Mesothelial cell of epicardium (in vitro differentiated cells): ENCODE data around the gene CNTNAP5. TPM values are rescaled to one million over a fixed set of nuclear protein-coding genes. Genes with fewer than 3 reads are reported as not detected.

Experiments used
- DNase-seq, 2 experiments: peaks; one replicate each; pipeline ENCODE4 v3.0.0; 2021; ENCODE audit warnings: low spot score in 2 of 2; ENCODE audit not compliant: unreplicated experiment in 2 of 2
- H3K27ac Mint-ChIP-seq: 2 replicates; pipeline ENCODE4 v1.8.0; 2021; ENCODE audit warnings: mixed read lengths
- H3K27me3 Mint-ChIP-seq: 2 replicates; pipeline ENCODE4 v1.8.0; 2021; ENCODE audit warnings: low read depth, mixed read lengths
- H3K36me3 Mint-ChIP-seq: 2 replicates; pipeline ENCODE4 v1.8.0; 2021; ENCODE audit warnings: mixed read lengths
- H3K4me1 Mint-ChIP-seq: 2 replicates; pipeline ENCODE4 v1.8.0; 2021; ENCODE audit warnings: mixed read lengths
- H3K4me3 Mint-ChIP-seq: 2 replicates; pipeline ENCODE4 v1.8.0; 2021; ENCODE audit warnings: mild to moderate bottlenecking, moderate library complexity, mixed read lengths
- H3K9me3 Mint-ChIP-seq: 2 replicates; pipeline ENCODE4 v1.8.0; 2021; ENCODE audit warnings: mixed read lengths
- total RNA-seq: library from RNA; stranded (reverse); gene quantifications from 3 replicates; pipeline ENCODE4 v1.2.1, GENCODE V29; 2021
- TF ChIP-seq, protein P1 (sequence below): fragments of 200-600 bp; sonication (generic); IDR thresholded peaks from one replicate; pipeline ENCODE4 v1.5.0; 2021; ENCODE audit warnings: antibody characterized with exemption; ENCODE audit not compliant: unreplicated experiment

CNTNAP5 gene
- total RNA-seq, 1 donor from 2014 or later, result 0.22 TPM

DNA sequence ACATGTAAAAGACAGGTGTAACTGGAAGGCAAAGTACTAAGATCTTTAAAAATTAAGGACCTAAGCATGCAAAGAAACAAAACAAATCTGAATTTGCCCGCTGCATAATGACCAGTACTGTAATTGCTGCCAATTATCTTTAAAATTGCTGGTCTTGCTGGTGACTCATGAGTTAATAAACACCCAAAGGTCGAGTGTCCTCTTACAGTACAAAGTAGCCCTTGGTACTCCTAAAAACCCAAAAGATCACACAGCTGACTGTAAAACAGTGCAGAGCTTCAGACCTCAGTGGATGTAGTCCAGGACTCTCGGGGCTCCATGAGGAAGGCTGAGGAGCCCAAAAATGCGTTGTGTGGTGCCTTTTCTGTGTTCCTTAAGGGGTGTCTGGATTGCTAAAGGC is 308.7 kb downstream of the CNTNAP5 start:
- no peak overlapping the region for H3K27ac Mint-ChIP-seq
- DNase-seq, result no peak
- H3K4me1 Mint-ChIP-seq, result no peaks in the 10 kb centered on the region
- H3K4me3 Mint-ChIP-seq, result no peak overlapping the region
- TF ChIP-seq, protein P1, sequence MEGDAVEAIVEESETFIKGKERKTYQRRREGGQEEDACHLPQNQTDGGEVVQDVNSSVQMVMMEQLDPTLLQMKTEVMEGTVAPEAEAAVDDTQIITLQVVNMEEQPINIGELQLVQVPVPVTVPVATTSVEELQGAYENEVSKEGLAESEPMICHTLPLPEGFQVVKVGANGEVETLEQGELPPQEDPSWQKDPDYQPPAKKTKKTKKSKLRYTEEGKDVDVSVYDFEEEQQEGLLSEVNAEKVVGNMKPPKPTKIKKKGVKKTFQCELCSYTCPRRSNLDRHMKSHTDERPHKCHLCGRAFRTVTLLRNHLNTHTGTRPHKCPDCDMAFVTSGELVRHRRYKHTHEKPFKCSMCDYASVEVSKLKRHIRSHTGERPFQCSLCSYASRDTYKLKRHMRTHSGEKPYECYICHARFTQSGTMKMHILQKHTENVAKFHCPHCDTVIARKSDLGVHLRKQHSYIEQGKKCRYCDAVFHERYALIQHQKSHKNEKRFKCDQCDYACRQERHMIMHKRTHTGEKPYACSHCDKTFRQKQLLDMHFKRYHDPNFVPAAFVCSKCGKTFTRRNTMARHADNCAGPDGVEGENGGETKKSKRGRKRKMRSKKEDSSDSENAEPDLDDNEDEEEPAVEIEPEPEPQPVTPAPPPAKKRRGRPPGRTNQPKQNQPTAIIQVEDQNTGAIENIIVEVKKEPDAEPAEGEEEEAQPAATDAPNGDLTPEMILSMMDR, result no peak
- no peaks in the 10 kb centered on the region for H3K36me3 Mint-ChIP-seq
- H3K27me3 Mint-ChIP-seq, result peaks cover 4% of the 10 kb centered on the region
- no peaks in the 10 kb centered on the region for H3K9me3 Mint-ChIP-seq

DNA sequence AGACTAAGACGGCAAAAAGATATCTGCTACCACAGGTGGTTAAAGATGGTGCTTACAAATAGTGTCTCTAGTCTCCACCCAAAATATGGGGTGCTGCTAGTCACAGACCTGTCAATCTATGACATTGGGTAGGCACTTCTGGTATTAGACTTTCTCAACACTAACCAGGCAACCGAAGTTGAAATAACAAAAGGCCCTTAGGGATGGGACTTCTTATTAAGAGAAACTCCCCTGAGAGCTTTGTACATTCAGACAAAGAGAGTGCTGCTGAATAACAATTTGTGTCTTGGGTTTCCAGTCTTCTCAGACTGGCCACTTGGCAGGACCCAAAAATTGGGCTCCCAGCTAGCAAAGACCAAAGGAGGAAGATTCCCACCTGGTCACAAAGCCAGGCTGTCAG is 310.0 kb downstream of the CNTNAP5 start:
- Mint-ChIP-seq H3K9me3 (peaks cover 8% of the 10 kb centered on the region), H3K4me3 (no peak overlapping the region), H3K36me3 (no peaks in the 10 kb centered on the region), H3K4me1 (no peaks in the 10 kb centered on the region), H3K27me3 (no peaks in the 10 kb centered on the region), H3K27ac (no peak overlapping the region)
- DNase-seq, result no peak
- TF ChIP-seq, protein P1, result no peak

DNA sequence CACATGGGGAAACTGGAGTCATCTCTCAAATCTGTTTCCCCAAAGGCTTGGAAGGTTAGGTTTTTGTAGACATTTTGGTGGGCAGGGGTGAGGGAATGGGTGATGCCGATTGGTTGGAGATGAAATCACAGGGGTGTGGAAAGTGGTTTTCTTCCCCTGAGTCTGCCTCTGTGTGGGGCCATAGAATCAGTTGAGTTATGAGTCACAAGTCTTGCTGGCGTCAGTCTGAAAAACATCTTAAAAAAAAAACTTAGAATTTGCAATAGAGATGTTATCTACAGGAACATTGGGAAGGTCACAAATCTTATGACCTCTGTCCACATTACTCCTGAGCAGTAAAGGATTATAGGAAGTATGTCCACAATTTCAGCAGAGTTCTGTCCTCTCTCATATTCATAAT is 314.6 kb downstream of the CNTNAP5 start:
- Mint-ChIP-seq H3K36me3 (no peaks in the 10 kb centered on the region), H3K4me3 (no peak overlapping the region), H3K27me3 (no peaks in the 10 kb centered on the region), H3K4me1 (no peaks in the 10 kb centered on the region), H3K27ac (no peak overlapping the region), H3K9me3 (peaks cover 8% of the 10 kb centered on the region)
- TF ChIP-seq, protein P1, result no peak
- no peak for DNase-seq

DNA sequence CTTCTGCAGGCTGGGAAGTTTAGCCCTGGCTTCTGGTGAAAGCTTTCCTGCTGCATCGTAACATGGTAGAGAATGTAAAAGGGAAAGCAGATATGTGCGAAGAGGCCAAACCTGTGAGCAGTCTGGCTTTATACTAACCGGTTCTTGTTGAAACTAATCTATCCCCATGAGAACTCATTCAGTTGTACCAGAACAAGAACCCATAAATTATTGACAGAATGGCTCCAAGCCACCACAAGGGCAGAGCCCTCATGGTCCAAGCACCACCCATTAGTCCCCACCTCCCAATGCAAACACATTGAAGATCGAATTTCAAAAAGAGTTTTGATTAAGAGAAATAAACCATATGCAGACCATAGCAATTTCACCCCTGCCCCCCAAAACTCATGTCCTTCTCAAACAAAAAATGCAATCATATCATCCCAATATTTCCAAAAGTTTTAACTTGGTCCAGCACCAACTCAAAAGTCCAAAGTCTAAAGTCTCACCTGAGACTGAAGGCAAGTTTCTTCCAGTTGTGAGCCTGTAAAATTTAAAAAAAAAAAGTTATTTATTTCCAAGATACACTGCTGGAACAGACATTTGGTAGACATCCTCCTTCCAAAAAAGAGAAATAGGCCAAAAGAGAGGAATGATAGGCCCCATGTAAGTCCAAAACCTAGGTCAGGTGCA is 318.9 kb downstream of the CNTNAP5 start:
- no peak overlapping the region for H3K4me3 Mint-ChIP-seq
- DNase-seq, result no peak
- H3K27me3 Mint-ChIP-seq, result no peaks in the 10 kb centered on the region
- H3K27ac Mint-ChIP-seq, result no peak overlapping the region
- H3K36me3 Mint-ChIP-seq, result no peaks in the 10 kb centered on the region
- TF ChIP-seq, protein P1, result no peak
- H3K4me1 Mint-ChIP-seq, result no peaks in the 10 kb centered on the region
- peaks cover 8% of the 10 kb centered on the region for H3K9me3 Mint-ChIP-seq

DNA sequence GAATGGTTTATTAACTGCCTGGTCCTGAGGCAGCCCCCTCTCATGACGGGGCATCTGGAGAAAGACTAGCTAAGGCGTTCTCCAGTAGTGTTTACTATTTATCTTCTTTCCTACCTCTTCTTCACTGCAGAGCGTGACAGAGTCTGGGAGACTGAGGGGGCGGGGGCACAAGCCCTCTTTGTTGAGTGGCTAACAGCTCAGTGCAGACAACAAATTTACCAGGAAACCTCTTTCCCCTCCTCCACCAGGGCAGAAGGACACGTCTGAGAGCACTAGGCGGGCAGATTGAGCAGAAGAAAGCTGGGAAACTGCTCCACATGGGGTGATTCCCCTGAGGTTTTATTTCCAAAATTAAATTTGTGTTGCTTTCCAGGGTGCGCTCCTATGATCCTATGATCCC is 322.1 kb downstream of the CNTNAP5 start:
- no peaks in the 10 kb centered on the region for H3K9me3 Mint-ChIP-seq
- DNase-seq, result no peak
- no peak overlapping the region for H3K27ac Mint-ChIP-seq
- no peaks in the 10 kb centered on the region for H3K36me3 Mint-ChIP-seq
- H3K4me3 Mint-ChIP-seq, result no peak overlapping the region
- H3K27me3 Mint-ChIP-seq, result no peaks in the 10 kb centered on the region
- no peaks in the 10 kb centered on the region for H3K4me1 Mint-ChIP-seq
- TF ChIP-seq, protein P1, result no peak

DNA sequence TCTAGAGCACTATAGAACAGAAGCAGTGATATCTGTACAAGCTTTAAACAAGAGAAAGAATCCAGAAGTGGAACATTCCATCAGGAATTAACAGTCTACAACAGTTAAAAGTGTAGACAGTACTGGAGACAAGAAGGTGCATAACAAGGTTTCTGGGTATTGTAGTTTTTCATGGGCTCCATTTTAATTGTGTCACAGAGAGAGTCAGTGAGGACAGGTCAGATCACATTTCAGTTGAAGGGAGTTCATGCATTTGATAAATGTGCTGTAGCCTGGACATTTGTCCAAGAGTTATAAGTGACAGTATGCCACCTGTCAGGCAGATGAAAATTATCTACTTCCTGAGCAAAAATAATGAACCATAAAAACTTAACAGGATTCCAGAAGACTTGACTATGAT is 328.6 kb downstream of the CNTNAP5 start:
- no peak overlapping the region for H3K4me3 Mint-ChIP-seq
- H3K36me3 Mint-ChIP-seq, result no peaks in the 10 kb centered on the region
- TF ChIP-seq, protein P1, result no peak
- DNase-seq, result no peak
- H3K27ac Mint-ChIP-seq, result no peak overlapping the region
- no peaks in the 10 kb centered on the region for H3K4me1 Mint-ChIP-seq
- H3K27me3 Mint-ChIP-seq, result no peaks in the 10 kb centered on the region
- no peaks in the 10 kb centered on the region for H3K9me3 Mint-ChIP-seq
